ENCODE measurements around the gene CAPN12.

The CAPN12 gene

DNA sequence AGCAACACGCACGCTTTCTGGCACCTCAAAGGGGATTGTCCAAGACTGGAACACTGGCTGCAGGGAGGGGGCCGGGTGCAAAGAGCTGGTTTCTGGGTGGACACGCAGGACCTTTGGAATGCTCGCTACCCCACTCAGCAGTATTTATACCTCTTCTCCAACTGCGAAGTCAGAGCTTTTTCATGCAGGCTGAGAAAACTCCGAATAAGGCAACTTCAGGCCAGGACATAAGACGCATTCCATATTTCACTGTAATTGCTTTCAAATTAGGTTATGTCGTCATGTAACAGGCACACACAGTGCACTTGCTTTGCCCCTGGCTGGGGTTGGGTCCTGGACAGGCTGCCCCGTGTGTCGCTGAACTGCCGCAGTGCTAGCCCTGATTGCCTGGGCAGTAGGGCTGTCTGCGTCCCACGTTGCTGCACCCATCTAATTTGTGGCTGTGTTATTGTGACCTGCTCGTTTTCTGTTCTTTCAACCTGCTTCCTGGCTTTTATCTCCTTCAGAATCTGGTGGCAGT lies 52.3 kb downstream of the CAPN12 start:
- no peak for DNase-seq
- in situ Hi-C loops (cut with HindIII; ENCODE audit: low pct_ligation_motif_present, low pct_unique_long_range_greater_than_20kb, low sequenced_read_pairs) = no loop called here

DNA sequence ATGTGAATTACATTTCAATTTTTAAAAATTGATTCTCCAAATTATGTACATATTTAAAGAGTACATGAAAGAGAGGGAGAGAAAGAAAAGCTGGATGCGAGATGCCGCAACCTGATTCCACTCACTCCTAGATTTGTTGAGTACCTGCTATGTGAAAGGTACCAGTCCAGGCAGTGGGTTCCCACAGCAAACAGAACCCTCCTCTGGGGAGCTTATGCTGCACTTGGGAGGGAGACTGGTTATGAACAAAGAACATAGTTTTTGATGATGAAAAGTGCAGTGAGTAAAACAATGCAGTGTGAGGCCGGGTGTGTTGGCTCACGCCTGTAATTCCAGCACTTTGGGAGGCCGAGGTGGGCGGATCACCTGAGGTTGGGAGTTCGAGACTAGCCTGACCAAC lies 53.4 kb downstream of the CAPN12 start:
- in situ Hi-C loops (cut with HindIII; ENCODE audit: low pct_ligation_motif_present, low pct_unique_long_range_greater_than_20kb, low sequenced_read_pairs) = no loop called here
- no peak for DNase-seq

DNA sequence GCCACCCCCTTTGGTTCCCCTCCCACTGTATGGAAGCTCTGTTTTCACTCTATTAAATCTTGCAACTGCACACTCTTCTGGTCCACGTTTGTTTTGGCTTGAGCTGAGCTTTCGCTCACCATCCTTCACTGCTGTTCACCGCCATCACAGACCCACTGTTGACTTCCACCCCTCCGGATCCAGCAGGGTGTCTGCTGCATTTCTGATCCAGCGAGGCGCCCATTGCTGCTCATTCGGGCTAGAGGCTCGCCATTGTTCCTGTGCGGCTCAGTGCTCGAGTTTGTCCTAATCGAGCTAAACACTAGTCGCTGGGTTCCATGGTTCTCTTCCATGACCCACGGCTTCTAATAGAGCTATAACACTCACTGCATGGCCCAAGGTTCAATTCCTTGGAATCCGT lies 54.1 kb downstream of the CAPN12 start:
- in situ Hi-C loops (cut with HindIII; ENCODE audit: low pct_ligation_motif_present, low pct_unique_long_range_greater_than_20kb, low sequenced_read_pairs) = no loop called here
- DNase-seq = no peak

DNA sequence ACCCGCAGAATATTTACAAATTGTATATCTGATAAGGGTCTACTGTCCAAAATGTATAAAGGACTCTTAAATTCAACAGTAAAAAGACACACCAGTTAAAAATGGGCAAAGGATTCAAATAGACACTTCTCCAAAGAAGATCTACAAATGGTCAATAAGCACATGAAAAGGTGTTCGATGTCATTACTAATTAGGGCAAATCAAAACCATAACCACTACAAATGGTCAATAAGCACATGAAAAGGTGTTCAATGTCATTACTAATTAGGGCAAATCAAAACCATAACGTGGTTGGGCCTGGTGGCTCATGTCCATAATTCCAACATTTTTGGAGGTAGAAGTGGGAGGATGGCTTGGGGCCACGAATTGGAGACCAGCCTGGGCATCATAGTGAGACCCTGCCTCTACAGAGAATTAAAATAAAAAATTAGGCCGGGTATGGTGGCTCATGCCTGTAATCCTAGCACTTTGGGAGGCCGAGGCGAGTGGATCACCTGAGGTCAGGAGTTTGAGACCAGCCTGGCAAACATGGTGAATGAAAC lies 56.4 kb downstream of the CAPN12 start:
- DNase-seq = no peak
- in situ Hi-C loops (cut with HindIII; ENCODE audit: low pct_ligation_motif_present, low pct_unique_long_range_greater_than_20kb, low sequenced_read_pairs) = no loop called here

DNA sequence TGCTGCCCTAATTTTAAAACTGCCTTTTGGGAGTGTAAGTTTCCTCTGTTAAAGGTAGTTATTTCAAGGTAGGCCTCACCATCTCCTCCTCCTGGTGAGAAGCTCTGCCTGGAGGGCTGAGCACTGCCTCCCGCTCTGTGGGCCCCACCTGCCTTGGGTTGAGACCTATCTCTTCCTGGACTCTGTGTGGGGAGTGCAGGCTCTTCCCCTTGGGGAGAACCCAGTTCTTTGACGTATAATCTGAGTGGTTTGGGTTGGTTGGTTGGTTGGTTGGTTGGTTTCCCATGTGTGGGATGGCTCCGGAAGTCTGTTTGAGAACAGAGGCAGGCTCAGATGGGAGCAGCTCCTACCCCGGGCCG lies 57.8 kb downstream of the CAPN12 start:
- in situ Hi-C loops (cut with HindIII; ENCODE audit: low pct_ligation_motif_present, low pct_unique_long_range_greater_than_20kb, low sequenced_read_pairs) = no loop called here

DNA sequence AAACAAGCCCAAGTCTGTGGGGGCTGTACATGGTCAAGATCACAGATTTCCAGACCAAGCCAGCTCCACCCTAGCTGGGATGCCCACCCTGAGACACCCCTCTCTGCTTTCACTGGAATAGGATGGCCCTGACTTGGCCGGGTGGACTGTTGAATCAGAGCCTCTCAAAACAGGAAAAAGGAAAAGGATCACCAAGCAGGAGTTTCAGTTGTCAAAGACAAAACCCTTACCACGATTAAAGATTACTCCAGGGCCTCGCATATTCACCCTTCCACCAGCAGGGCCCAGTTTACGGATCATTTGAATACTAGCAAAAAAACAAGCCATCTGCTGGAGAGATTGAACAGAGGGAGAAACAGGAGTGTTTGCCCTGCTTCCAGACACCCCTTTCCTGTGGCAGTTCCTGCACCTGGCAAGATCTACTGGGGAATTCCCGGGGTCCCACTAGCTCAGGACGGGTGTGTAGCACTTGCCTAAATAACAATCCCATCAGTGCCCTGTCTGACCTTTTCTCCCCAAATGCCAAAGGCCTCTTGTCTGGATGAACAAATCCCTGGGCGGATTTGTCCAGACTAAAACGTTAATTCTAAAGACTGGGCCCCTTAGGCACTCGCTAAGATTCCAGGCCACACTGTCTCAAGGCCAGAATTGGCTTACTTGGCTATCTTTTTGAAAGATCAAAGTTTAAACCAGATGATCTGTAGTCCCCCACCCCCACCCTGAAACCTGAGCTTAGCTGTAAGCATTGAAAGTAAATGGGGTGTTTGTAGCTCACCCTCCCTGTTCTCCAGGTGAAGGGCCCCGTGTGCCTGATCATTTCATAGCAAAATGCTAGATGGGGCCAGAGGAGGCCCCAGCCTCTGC lies 58.4 kb downstream of the CAPN12 start:
- peak; percentile 59 for DNase-seq

More for the DNA sequence above, 57.8 kb downstream of the CAPN12 start:
- DNase-seq = no peak

DNA sequence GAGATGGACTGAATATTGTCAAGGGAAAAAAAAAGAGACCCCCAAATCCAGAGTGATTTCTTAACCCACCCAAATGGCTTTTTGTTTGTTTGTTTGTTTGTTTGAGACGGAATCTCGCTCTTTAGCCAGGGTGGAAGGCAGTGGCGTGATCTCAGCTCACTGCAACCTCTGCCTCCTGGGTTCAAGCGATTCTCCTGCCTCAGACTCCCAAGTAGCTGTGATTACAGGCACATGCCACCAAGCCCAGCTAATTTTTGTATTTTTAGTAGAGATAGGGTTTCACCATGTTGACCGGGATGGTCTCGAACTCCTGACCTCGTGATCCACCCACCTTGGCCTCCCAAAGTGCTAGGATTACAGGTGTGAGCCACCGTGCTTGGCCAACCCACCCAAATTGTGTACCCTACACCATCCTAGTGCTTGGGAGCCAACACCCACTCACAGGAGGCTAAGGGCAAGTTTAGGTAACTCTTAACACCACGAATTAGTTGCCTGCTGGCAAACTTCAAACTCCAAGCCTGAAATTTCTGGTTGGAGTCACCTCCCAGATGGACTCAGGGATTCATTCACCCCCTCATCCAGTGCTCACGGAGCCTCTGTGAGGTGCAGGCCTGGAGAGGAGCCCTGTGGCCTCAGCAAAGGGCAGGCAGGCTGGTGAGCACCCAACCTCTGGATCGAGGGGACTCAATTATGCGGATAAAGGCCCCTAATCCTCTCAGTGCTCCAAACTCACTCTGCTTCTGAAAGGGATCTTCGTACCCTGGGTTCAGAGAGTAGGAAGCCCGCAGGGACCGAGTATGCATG lies 59.2 kb downstream of the CAPN12 start:
- in situ Hi-C loops (cut with HindIII; ENCODE audit: low pct_ligation_motif_present, low pct_unique_long_range_greater_than_20kb, low sequenced_read_pairs) = no loop called here
- DNase-seq = no peak

More for the DNA sequence above, 58.4 kb downstream of the CAPN12 start:
- in situ Hi-C loops (cut with HindIII; ENCODE audit: low pct_ligation_motif_present, low pct_unique_long_range_greater_than_20kb, low sequenced_read_pairs) = no loop called here

DNA sequence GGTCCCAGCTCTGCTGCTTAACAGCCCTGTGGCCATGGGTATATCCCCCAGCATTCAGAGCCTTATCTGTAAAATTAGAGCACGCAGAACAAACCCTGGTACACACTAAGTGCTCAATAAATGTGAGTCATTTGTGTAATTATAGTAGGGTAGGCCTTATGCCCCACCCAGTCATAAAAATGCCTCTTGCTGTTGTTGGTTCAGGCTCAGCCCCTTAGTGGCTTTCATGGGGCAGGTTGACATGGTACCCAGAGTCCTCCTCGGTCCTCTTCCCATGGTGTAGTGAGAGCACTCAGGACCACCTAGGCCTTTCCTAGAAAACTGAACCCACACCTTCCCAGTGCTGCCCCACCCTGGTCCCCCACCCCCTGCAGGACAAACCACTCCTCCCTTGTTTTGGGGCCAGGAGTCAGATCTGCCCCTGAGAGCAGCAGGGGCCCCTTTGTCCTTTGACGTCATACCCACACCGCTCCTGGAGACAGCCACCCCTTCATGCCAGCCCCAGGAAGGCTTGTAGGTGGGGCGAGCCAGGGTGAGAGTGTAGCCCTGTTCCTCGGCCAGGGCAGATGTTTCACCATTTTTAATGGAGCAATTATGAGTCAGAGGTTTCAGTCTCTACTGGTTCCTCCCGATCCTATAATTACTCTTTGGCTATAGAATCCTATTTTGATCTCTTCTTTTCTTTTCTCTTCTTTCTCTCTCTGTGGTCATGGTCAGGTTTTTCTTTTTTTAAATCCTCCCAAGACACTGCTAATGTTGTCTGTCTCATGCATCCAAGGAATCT lies 60.0 kb downstream of the CAPN12 start:
- peak; percentile 69 for DNase-seq

DNA sequence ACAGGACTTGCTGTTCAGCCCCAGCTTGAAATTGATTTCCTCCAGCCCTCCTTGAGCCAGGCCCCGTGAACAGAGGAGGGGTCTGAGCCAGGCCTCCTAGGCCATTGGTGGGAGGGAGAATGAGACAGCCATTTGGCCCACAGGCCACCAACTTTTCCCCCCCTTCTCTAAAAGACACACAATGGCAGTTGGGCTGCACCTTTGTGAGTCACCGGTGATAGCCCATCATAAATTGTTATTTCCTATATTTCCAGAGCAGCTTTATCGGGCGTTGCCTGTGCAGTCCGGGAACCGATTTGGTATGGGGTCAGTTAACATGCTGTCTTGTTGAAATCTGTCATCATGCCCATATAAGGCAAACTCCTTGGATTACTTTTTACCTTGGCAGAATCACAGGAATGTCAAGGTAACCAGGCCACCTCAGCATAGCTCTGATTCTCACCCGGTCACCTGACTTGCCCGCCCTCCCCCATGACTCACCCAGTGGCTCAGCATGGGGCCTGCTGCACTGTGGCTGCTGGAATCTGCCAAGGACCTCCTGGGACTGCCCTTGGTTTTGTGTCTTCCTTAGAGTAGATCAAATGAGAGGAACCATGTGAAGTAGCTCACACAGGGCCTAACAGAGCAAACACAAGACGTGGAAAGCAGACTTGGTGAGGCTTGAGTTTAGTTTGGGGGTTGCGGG lies 60.7 kb downstream of the CAPN12 start:
- peak; percentile 96 for DNase-seq
- in situ Hi-C loops (cut with HindIII; ENCODE audit: low pct_ligation_motif_present, low pct_unique_long_range_greater_than_20kb, low sequenced_read_pairs) = no loop called here

More for the DNA sequence above, 60.0 kb downstream of the CAPN12 start:
- in situ Hi-C loops (cut with HindIII; ENCODE audit: low pct_ligation_motif_present, low pct_unique_long_range_greater_than_20kb, low sequenced_read_pairs) = no loop called here

DNA sequence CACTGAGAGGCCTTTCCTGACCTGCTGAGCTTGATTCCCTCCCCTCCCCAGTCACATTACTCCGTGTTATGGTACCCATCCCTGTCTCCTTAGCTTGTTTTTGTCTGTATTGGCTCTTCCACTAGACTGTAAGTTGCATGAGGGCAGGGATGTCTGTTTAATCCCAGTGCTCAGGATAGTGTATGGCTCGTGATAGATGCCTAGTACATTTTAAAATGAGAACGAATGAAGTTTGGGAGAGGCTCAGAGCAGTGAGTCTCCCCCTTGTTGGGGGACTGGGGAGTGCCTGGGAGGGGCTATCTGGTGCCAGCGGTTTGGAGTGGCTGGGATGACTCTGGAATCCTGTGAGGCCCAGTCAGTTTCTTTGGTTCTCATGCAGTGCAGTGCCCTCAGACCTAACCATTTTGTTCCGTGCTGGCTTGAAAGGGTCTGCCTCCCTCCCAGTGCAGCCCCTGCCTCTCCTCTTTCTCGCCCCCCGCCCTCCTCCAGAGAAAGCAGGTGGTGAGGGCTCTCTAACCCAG lies 61.3 kb downstream of the CAPN12 start:
- in situ Hi-C loops (cut with HindIII; ENCODE audit: low pct_ligation_motif_present, low pct_unique_long_range_greater_than_20kb, low sequenced_read_pairs) = no loop called here
- DNase-seq = no peak

DNA sequence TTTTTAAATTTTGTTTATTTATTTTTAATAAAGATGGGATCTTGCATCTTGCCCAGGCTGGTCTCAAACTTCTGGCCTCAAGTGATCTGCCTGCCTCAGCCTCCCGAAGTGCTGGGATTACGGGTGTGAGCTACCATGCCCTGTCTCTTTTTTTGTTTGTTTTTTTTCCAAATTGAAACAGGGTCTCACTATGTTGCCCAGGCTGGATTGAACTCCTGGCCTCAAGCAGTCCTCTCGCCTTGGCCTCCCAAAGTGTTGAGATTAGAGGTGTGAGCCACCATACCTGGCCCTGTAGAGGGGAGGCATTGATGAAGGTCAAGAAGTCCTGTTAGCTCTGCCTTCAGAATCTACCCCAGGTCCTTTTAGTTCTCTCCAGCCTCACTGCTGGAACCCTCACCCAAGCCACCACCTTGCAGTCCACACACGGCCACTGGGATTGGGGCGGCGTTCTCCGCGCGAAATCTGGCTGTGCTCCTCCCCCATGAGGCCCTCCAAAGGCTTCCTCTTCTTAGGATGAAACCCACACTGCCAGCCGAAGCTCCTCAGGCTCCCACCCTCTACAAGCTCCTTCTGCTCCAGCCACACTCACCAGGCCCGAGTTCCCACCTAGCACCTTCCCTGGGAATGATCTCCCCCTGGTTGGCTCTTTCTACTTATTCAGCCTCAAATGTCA lies 61.9 kb downstream of the CAPN12 start:
- in situ Hi-C loops (cut with HindIII; ENCODE audit: low pct_ligation_motif_present, low pct_unique_long_range_greater_than_20kb, low sequenced_read_pairs) = no loop called here
- DNase-seq = no peak

Data from ACHN (cell line).